Upper lobe of left lung (tissue), 6 donors: ENCODE measurements around the gene ACTL6B. TPM values are rescaled to one million over a fixed set of nuclear protein-coding genes. Genes with fewer than 3 reads are reported as not detected.
"Not testable (repeated sequence)": the region's sequence is repeated elsewhere in the genome, so short reads cannot be mapped to it uniquely, and the experiment has no call there.

Experiments
- ATAC-seq, 2 donors: fragments of 200-7000 bp; cut with Tn5 transposase; one replicate each; pipeline ENCODE4 v1.9.1; 2022; ENCODE audit warnings: mild to moderate bottlenecking in 2 of 2, moderate library complexity in 2 of 2; ENCODE audit not compliant: low FRiP score in 2 of 2
- DNase-seq, 2 donors: peaks; one replicate each; pipeline ENCODE4 v3.0.0-alpha.2; 2019 to 2020
- H3K27ac ChIP-seq, 4 donors: fragments of 200-600 bp; sonication (generic); one replicate each; pipeline ENCODE4 v1.5.1; 2016 to 2019
- H3K27me3 ChIP-seq, 4 donors: fragments of 200-600 bp; sonication (generic); one replicate each; pipeline ENCODE4 v1.5.1; 2017 to 2019
- H3K36me3 ChIP-seq, 4 donors: fragments of 200-600 bp; sonication (generic); one replicate each; pipeline ENCODE4 v1.5.1; 2016 to 2019
- H3K4me1 ChIP-seq, 4 donors: fragments of 200-600 bp; sonication (generic); one replicate each; pipeline ENCODE4 v1.5.1; 2018 to 2019
- H3K4me3 ChIP-seq, 4 donors: fragments of 200-600 bp; sonication (generic); one replicate each; pipeline ENCODE4 v1.5.1; 2017 to 2019; ENCODE audit warnings: mild to moderate bottlenecking in 2 of 4, moderate library complexity in 1 of 4
- H3K9me3 ChIP-seq, 4 donors: fragments of 200-600 bp; sonication (generic); one replicate each; pipeline ENCODE4 v1.5.1; 2018 to 2019
- CTCF ChIP-seq, 6 experiments: fragments of 450-650 bp in 4 of 6; fragments of 200-600 bp in 2 of 6; sonication (generic) in 2 of 6; IDR thresholded peaks; one replicate each; pipeline ENCODE4 v1.5.1; 2016 to 2019; ENCODE audit warnings: antibody characterized with exemption in 6 of 6
- EP300 ChIP-seq, 4 donors: sonication (generic); formaldehyde crosslinking; IDR thresholded peaks; one replicate each; pipeline ENCODE4 v1.5.1; 2017; ENCODE audit warnings: antibody characterized with exemption in 4 of 4, control low read depth in 2 of 4
- POLR2A ChIP-seq, 4 donors: fragments of 450-650 bp; IDR thresholded peaks; one replicate each; pipeline ENCODE4 v1.5.1; 2016 to 2017; ENCODE audit warnings: antibody characterized with exemption in 4 of 4, mild to moderate bottlenecking in 2 of 4
- POLR2AphosphoS5 ChIP-seq, 2 donors: sonication (generic); formaldehyde crosslinking; IDR thresholded peaks; one replicate each; pipeline ENCODE4 v1.5.1; 2017; ENCODE audit warnings: antibody characterized with exemption in 2 of 2
- WGBS, 2 donors: methylation state at CpG; one replicate each; pipeline ENCODE4 v1.1.5; 2017 to 2018; 5-methylcytosine and 5-hydroxymethylcytosine counted together
- total RNA-seq, 6 donors: library from RNA; depleted of rRNA in 4 of 6; stranded (reverse); fragments of >200 nt in 4 of 6; gene quantifications; one replicate each; pipeline versions ENCODE4 v1.1.0 to v1.2.1, GENCODE V29; 2016 to 2021
- donor health status: DM: no; HTN: no; CAD: no; lungs with moderate emphysema.
- donor health status: DM: no; HTN: yes; CAD: no; lungs with severe emphysema.

The ACTL6B gene
- total RNA-seq, 6 donors from 2014 or later, result not detected

DNA sequence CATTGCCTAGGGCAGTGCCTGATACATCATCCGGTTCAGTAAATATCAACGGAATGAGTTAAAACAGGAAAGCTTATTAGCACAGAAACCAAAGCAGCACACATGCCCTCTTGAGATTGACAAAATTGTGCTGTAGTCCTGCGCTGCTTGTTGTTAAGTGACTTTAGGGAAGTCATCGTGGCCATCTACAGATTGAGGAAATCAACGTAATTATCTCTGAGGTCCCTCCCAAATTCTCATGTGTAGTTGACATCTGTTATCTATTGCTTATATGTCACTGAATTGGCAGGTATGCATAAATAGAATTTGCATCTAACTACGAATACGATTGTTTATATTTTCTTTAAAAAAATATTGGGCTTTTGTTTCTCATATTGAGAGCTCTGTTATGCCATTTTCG lies 13.8 kb upstream of the ACTL6B start:
- H3K27ac ChIP-seq, result no peak overlapping the region
- TF ChIP-seq POLR2A (IDR thresholded peaks at IDR 0.05), result no peak
- H3K36me3 ChIP-seq, result no peaks in the 10 kb centered on the region
- H3K4me1 ChIP-seq, result peaks cover 3 to 7% (median 5%) of the 10 kb centered on the region in 4 donors
- no peak for DNase-seq
- H3K27me3 ChIP-seq, result no peaks in the 10 kb centered on the region
- no peak for ATAC-seq
- no peaks in the 10 kb centered on the region for H3K9me3 ChIP-seq
- WGBS, 2 donors, result 66 to 68% methylated on average over 8 of the region's 8 CpGs
- no peak overlapping the region for H3K4me3 ChIP-seq

DNA sequence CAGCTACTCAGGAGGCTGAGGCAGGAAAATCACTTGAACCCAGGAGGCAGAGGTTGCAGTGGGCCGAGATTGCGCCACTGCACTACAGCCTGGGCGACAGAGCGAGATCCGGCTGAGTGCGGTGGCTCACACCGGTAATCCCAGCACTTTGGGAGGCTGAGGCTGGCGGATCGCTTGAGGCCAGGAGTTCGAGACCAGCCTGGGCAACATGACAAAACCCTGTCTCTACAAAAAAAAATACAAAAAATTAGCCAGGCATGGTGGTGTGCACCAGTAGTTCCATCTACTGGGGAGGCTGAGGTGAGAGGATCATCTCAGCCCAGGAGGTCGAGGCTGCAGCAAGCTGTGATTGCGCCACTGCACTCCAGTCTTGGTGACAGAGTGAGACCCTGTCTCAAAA lies 12.9 kb upstream of the ACTL6B start:
- H3K9me3 ChIP-seq, H3K4me3 ChIP-seq, H3K27ac ChIP-seq, H3K4me1 ChIP-seq, H3K27me3 ChIP-seq, H3K36me3 ChIP-seq, ATAC-seq, DNase-seq: not testable (repeated sequence)
- 91 to 93% methylated on average over 12 of the region's 12 CpGs for WGBS, 2 donors

DNA sequence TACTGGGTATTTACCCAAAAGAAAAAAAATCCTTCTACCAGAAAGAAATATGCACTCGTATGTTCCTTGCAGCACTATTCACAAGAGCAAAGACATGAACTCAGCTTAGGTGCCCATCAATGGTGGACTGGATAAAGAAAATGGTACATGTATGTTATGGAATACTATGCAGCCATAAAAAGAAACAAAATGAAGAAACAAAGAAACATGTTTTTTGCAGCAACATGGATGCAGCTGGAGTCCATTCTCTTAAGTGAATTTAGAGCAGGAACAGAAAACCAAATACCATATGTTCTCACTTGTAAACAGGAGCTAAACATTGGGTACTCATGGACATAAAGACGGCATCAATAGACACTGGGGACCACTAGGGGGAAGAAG lies 11.8 kb upstream of the ACTL6B start:
- H3K27me3 ChIP-seq, result no peaks in the 10 kb centered on the region
- no peaks in the 10 kb centered on the region for H3K36me3 ChIP-seq
- 80 to 81% methylated on average over 2 of the region's 2 CpGs for WGBS, 2 donors
- no peak for ATAC-seq
- H3K4me3 ChIP-seq, result no peak overlapping the region
- no peak overlapping the region for H3K27ac ChIP-seq
- H3K4me1 ChIP-seq, result peaks cover 3 to 6% (median 4%) of the 10 kb centered on the region in 4 donors
- H3K9me3 ChIP-seq, result no peaks in the 10 kb centered on the region
- TF ChIP-seq POLR2A (IDR thresholded peaks at IDR 0.05) (no peak), CTCF (IDR thresholded peaks at IDR 0.05) (no peak), POLR2AphosphoS5 (IDR thresholded peaks at IDR 0.05) (no peak), EP300 (IDR thresholded peaks at IDR 0.05) (no peak)
- no peak for DNase-seq

DNA sequence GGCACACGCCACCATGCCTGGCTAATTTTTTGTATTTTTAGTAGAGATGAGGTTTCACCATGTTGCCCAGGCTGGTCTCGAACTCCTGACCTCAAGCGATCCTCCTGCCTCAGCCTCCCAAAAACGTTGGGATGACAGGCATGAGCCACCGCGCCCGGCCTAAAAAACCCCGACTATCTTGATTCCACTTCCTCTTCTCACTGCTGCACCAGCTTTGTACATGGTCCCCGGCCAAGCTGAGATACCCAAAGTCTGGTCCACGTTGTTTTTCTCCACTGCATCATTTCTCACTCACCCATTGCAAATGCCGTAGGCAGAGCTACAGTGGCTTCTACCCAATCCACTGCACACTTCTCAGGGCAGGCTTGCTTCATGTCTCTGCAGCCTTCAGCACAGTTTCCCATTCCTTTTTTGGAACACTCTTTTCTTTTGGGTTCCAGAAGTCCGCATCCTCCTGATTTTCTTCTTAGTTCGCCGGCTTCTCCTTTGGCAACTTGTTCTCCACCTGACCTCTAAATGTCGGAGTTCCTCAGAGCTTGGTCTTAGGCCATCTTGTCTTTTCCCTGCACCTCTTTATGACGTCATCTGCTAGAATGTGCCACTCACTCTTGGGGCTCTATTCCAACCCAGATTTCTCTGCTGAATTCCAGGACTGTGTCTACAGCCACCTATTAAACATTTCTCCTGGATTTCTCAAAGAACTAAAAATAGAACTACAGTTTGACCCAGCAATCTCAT lies 11.3 kb upstream of the ACTL6B start:
- Histone ChIP-seq H3K27me3 (no peaks in the 10 kb centered on the region), H3K36me3 (no peaks in the 10 kb centered on the region), H3K9me3 (no peaks in the 10 kb centered on the region), H3K27ac (no peak overlapping the region), H3K4me3 (no peak overlapping the region), H3K4me1 (peaks cover 0 to under 1% (median 0%) of the 10 kb centered on the region in 4 donors)
- no peak for DNase-seq
- 76 to 81% methylated on average over 16 of the region's 16 CpGs for WGBS, 2 donors
- no peak for TF ChIP-seq POLR2AphosphoS5 (IDR thresholded peaks at IDR 0.05)
- TF ChIP-seq EP300 (IDR thresholded peaks at IDR 0.05), result no peak
- no peak for TF ChIP-seq CTCF (IDR thresholded peaks at IDR 0.05)
- no peak for TF ChIP-seq POLR2A (IDR thresholded peaks at IDR 0.05)
- ATAC-seq, result no peak

DNA sequence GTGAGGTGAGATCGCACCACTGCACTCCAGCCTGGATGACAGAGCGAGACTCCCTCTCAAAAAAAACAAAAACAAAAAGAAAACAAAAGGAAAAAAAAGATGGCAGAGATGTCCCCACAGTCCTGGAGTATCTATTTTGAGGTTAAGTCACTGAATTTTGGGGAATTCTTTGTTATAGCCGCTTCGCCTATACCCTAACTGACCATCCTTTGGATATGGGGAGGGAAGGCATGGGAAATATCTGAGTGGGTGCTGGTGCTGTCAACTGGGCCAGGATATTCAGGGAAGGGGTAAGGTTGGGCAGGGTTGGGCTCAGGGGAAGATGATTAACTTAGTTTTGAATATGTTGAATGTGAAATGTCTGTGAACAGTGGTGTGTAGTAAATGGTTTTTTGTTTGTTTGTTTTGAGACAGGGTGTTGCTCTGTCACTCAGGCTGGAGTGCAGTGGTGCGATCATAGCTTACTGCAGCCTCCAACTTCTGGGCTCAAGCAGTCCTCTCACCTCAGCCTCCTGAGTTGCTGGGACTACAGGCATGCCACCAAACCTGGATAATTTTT lies 9.0 kb upstream of the ACTL6B start:
- ATAC-seq, result no peak
- no peaks in the 10 kb centered on the region for H3K4me1 ChIP-seq
- no peak for TF ChIP-seq CTCF (IDR thresholded peaks at IDR 0.05)
- no peak for TF ChIP-seq POLR2AphosphoS5 (IDR thresholded peaks at IDR 0.05)
- TF ChIP-seq POLR2A (IDR thresholded peaks at IDR 0.05), result no peak
- no peak for TF ChIP-seq EP300 (IDR thresholded peaks at IDR 0.05)
- H3K27me3 ChIP-seq, result no peaks in the 10 kb centered on the region
- WGBS, 2 donors, result 98% methylated on average over 5 of the region's 5 CpGs
- no peak overlapping the region for H3K4me3 ChIP-seq
- DNase-seq, result no peak
- no peak overlapping the region for H3K27ac ChIP-seq
- H3K9me3 ChIP-seq, result no peaks in the 10 kb centered on the region
- H3K36me3 ChIP-seq, result no peaks in the 10 kb centered on the region

DNA sequence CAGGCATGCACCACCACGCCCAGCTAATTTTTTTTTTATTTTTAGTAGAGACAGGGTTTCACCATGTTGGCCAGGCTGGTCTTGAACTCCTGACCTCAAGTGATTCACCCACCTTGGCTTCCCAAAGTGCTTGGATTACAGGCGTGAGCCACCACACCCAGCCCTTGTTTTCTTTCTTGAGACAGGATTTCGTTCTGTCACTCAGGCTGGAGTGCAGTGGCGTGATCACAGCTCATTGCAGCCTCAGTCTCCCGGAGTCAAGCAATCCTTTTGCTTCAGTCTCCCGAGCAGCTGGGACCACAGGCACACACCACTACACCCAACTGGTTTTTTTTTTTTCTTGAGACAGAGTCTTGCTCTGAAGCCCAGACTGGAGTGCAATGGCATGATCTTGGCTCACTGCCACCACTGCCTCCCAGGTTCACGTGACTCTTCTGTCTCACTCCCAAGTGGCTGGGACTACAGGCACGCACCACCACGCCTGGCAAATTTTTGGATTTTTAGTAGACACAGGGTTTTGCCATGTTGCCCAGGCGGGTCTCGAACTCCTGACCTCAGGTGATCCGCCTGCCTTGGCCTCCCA lies 6.0 kb upstream of the ACTL6B start:
- not testable (repeated sequence) for H3K36me3 ChIP-seq, H3K9me3 ChIP-seq, ATAC-seq, DNase-seq, H3K4me3 ChIP-seq, H3K27ac ChIP-seq, H3K4me1 ChIP-seq, H3K27me3 ChIP-seq
- WGBS, 2 donors, result 71 to 75% methylated on average over 12 of the region's 12 CpGs
